ENCODE measurements around the gene ST8SIA4.

DNA sequence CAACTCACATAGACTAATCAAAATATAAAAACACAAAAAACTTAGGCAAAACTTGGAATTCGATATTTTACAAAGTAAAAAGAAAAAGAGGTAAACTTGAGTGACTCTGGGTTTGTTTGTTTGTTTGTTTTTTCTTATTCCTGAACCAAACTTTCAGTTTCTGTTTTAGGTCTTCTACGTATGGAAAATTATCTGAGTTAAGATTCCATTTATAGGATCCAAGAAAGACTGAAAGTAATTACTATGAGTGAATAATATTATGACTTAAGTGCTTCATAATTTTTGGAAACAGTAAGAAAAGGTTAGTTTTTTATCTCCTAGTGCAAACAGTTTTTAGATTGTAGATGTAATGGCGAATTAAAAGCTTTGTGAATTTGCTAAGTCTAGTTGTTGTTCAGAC, 13.2 kb downstream of the ST8SIA4 start:
- no peak for TF ChIP-seq POLR2A (IDR thresholded peaks at IDR 0.05; ENCODE audit: low read length)
- TF ChIP-seq GATA1 (IDR thresholded peaks at IDR 0.05; ENCODE audit: low read depth, low read length), result no peak
